H1 (cell line): ENCODE measurements around the gene CASK. TPM values are rescaled to one million over a fixed set of nuclear protein-coding genes. Genes with fewer than 3 reads are reported as not detected.

Source experiments
- CTCF ChIA-PET: fragments of 300-600 bp; sonication (Branson Sonifier 250); formaldehyde crosslinking; loops from one replicate; lab custom pipeline; 2021; ENCODE audit not compliant: partially characterized antibody; lab: Charles Lee
- POLR2A ChIA-PET: fragments of 300-600 bp; sonication (Branson Sonifier 250); formaldehyde crosslinking; loops from one replicate; lab custom pipeline; 2021; ENCODE audit warnings: inconsistent platforms; ENCODE audit not compliant: partially characterized antibody; lab: Charles Lee
- DNase-seq, 2 experiments: peaks; one replicate each; pipeline versions ENCODE4 v3.0.0 to v3.0.0-alpha.2; 2010 to 2022; ENCODE audit warnings: low spot score in 2 of 2, low read depth in 1 of 2, mixed read lengths in 1 of 2
- FAIRE-seq: peaks from 2 replicates; lab custom pipeline; 2011; peaks lifted over from hg19 to GRCh38; lab: Jason Lieb, UNC
- H2AFZ ChIP-seq: 2 replicates; pipeline ENCODE4 v1.8.1; 2012; ENCODE audit warnings: low read length, inconsistent platforms
- H2AK5ac ChIP-seq: 2 replicates; pipeline ENCODE4 v1.6.1; 2013; ENCODE audit warnings: low read depth, low read length
- H2BK120ac ChIP-seq: replicated peaks from 2 replicates; pipeline ENCODE3; 2013; ENCODE audit warnings: low read depth, low read length, inconsistent platforms
- H2BK12ac ChIP-seq: 2 replicates; pipeline ENCODE4 v1.6.1; 2013; ENCODE audit warnings: low read depth, low read length
- H2BK15ac ChIP-seq: 2 replicates; pipeline ENCODE4 v1.6.1; 2013; ENCODE audit warnings: low read length
- H2BK20ac ChIP-seq: 2 replicates; pipeline ENCODE4 v1.6.1; 2013; ENCODE audit warnings: low read length
- H2BK5ac ChIP-seq: 2 replicates; pipeline ENCODE4 v1.6.1; 2013; ENCODE audit warnings: low read depth, low read length
- H3K14ac ChIP-seq: 2 replicates; pipeline ENCODE4 v1.6.1; 2013; ENCODE audit warnings: inconsistent platforms; ENCODE audit not compliant: insufficient read length
- H3K18ac ChIP-seq: 2 replicates; pipeline ENCODE4 v1.6.1; 2013; ENCODE audit warnings: low read length; ENCODE audit errors: extremely low read depth
- H3K23ac ChIP-seq: 2 replicates; pipeline ENCODE4 v1.6.1; 2013; ENCODE audit warnings: inconsistent platforms; ENCODE audit not compliant: insufficient read length
- H3K23me2 ChIP-seq: 2 replicates; pipeline ENCODE4 v1.6.1; 2013; ENCODE audit warnings: low read depth, low read length
- H3K27ac ChIP-seq: 2 replicates; pipeline ENCODE4 v1.6.1; 2011; ENCODE audit warnings: low read depth, low read length, inconsistent platforms
- H3K27me3 ChIP-seq, 4 experiments: replicated peaks in 1 of 4; 1 replicate in 1 of 4; 2 replicates in 3 of 4; pipeline versions ENCODE4 v1.6.1 to v1.8.1; 2011 to 2013; ENCODE audit warnings: low read length in 3 of 4, mild to moderate bottlenecking in 3 of 4, inconsistent platforms in 2 of 4, mixed read lengths in 2 of 4, moderate library complexity in 1 of 4; ENCODE audit not compliant: control insufficient read depth in 3 of 4, insufficient read depth in 3 of 4; ENCODE audit errors: extremely low read depth in 1 of 4
- H3K36me3 ChIP-seq, 4 experiments: 2 replicates each; pipeline versions ENCODE4 v1.6.1 to v1.8.1; 2011 to 2013; ENCODE audit warnings: mild to moderate bottlenecking in 4 of 4, low read length in 3 of 4, moderate library complexity in 2 of 4, control low read depth in 1 of 4, inconsistent platforms in 1 of 4; ENCODE audit not compliant: insufficient read depth in 4 of 4, control insufficient read depth in 2 of 4
- H3K4ac ChIP-seq: replicated peaks from 2 replicates; pipeline ENCODE3; 2013; ENCODE audit warnings: low read length, low read depth, mixed read lengths, inconsistent platforms; ENCODE audit not compliant: insufficient read length
- H3K4me1 ChIP-seq, 4 experiments: replicated peaks in 1 of 4; 1 replicate in 1 of 4; 2 replicates in 3 of 4; pipeline versions ENCODE4 v1.6.1 to v1.8.1; 2011 to 2013; ENCODE audit warnings: low read length in 3 of 4, inconsistent platforms in 2 of 4, mixed read lengths in 1 of 4; ENCODE audit not compliant: insufficient read depth in 4 of 4, control insufficient read depth in 3 of 4
- H3K4me2 ChIP-seq, 2 experiments: 2 replicates each; pipeline versions ENCODE4 v1.6.1 to v1.8.1; 2011 to 2013; ENCODE audit warnings: low read depth in 2 of 2, low read length in 2 of 2, control low read depth in 1 of 2, inconsistent platforms in 1 of 2, mild to moderate bottlenecking in 1 of 2; ENCODE audit not compliant: insufficient read depth in 1 of 2
- H3K4me3 ChIP-seq, 4 experiments: fragments of 200-600, 300-600 bp in 1 of 4; sonication (generic), shearing (Covaris generic), sonication (Bioruptor Twin) in 1 of 4; 2 replicates each; pipeline versions ENCODE4 v1.5.1 to v1.8.1; 2011 to 2016; ENCODE audit warnings: low read length in 4 of 4, low read depth in 3 of 4, control low read depth in 2 of 4, inconsistent platforms in 2 of 4, mild to moderate bottlenecking in 2 of 4, mixed read lengths in 1 of 4, moderate library complexity in 1 of 4; ENCODE audit not compliant: insufficient read depth in 2 of 4; ENCODE audit errors: extremely low read depth in 1 of 4
- H3K56ac ChIP-seq: replicated peaks from 2 replicates; pipeline ENCODE3; 2013; ENCODE audit warnings: low read depth, mild to moderate bottlenecking, mixed read lengths, low read length, inconsistent platforms; ENCODE audit not compliant: insufficient read length
- H3K79me1 ChIP-seq: 2 replicates; pipeline ENCODE4 v1.6.1; 2013; ENCODE audit warnings: low read depth, low read length, control low read depth
- H3K79me2 ChIP-seq, 2 experiments: 2 replicates each; pipeline versions ENCODE4 v1.6.1 to v1.8.1; 2012 to 2013; ENCODE audit warnings: low read length in 2 of 2, mild to moderate bottlenecking in 2 of 2, inconsistent platforms in 1 of 2; ENCODE audit not compliant: insufficient read depth in 2 of 2, control insufficient read depth in 1 of 2
- H3K9ac ChIP-seq, 4 experiments: replicated peaks in 1 of 4; 1 replicate in 1 of 4; 2 replicates in 3 of 4; pipeline versions ENCODE4 v1.6.1 to v1.8.1; 2011 to 2013; ENCODE audit warnings: low read depth in 3 of 4, low read length in 3 of 4, control low read depth in 2 of 4, mild to moderate bottlenecking in 2 of 4, moderate library complexity in 2 of 4, inconsistent platforms in 1 of 4; ENCODE audit errors: extremely low read depth in 1 of 4
- H3K9me3 ChIP-seq, 2 experiments: 2 replicates each; pipeline versions ENCODE4 v1.6.1 to v1.8.1; 2012 to 2013; ENCODE audit warnings: mild to moderate bottlenecking in 2 of 2, moderate library complexity in 2 of 2, control low read depth in 1 of 2, inconsistent platforms in 1 of 2, low read depth in 1 of 2, low read length in 1 of 2, mixed read lengths in 1 of 2; ENCODE audit not compliant: insufficient read depth in 2 of 2
- H4K20me1 ChIP-seq, 2 experiments: replicated peaks in 1 of 2; 2 replicates each; pipeline versions ENCODE3 to v1.8.1; 2011 to 2013; ENCODE audit warnings: inconsistent platforms in 2 of 2, low read length in 2 of 2, mild to moderate bottlenecking in 1 of 2; ENCODE audit not compliant: insufficient read depth in 2 of 2, control insufficient read depth in 1 of 2
- H4K5ac ChIP-seq: 2 replicates; pipeline ENCODE4 v1.6.1; 2013; ENCODE audit warnings: low read length, low read depth, mixed read lengths, inconsistent platforms; ENCODE audit not compliant: insufficient read length
- H4K8ac ChIP-seq: 2 replicates; pipeline ENCODE4 v1.8.0; 2013; ENCODE audit warnings: mild to moderate bottlenecking, moderate library complexity, low read length, inconsistent platforms; ENCODE audit not compliant: insufficient read depth; ENCODE audit errors: extremely low read depth
- H4K91ac ChIP-seq: replicated peaks from 2 replicates; pipeline ENCODE3; 2013; ENCODE audit warnings: low read length, mixed read lengths, inconsistent platforms; ENCODE audit not compliant: insufficient read length
- CHD1 ChIP-seq: IDR thresholded peaks from 2 replicates; pipeline ENCODE4 v1.6.1; 2012; ENCODE audit warnings: low read depth, low read length, improper control_type of control experiment
- CTBP2 ChIP-seq: IDR thresholded peaks from 2 replicates; pipeline ENCODE4 v1.7.0; 2011; ENCODE audit warnings: borderline replicate concordance, mild to moderate bottlenecking, moderate library complexity, mixed read lengths, low read length; ENCODE audit not compliant: insufficient read depth, insufficient read length
- EZH2 ChIP-seq: fragments of 200-600 bp; sonication (generic); IDR thresholded peaks from 2 replicates; pipeline ENCODE4 v1.7.1; 2012; ENCODE audit warnings: low read depth, mild to moderate bottlenecking, moderate library complexity, low read length, inconsistent platforms; ENCODE audit not compliant: severe bottlenecking
- JUN ChIP-seq: IDR thresholded peaks from 2 replicates; pipeline ENCODE4 v1.6.1; 2011; ENCODE audit warnings: low read depth, mild to moderate bottlenecking, improper control_type of control experiment, low read length
- JUND ChIP-seq: IDR thresholded peaks from 2 replicates; pipeline ENCODE4 v1.6.1; 2011; ENCODE audit warnings: mild to moderate bottlenecking, improper control_type of control experiment, low read length
- PHF8 ChIP-seq: fragments of 200-600 bp; sonication (generic); conservative IDR thresholded peaks from 2 replicates; pipeline ENCODE4 v1.7.1; 2012; ENCODE audit warnings: low read depth, mild to moderate bottlenecking, inconsistent platforms, low read length, moderate library complexity
- SAP30 ChIP-seq: fragments of 300-600 bp; sonication (generic); IDR thresholded peaks from 2 replicates; pipeline ENCODE4 v1.7.1; 2012; ENCODE audit warnings: low read length, moderate library complexity, mild to moderate bottlenecking, inconsistent platforms; ENCODE audit not compliant: insufficient read depth, insufficient replicate concordance
- SUZ12 ChIP-seq: fragments of 200-600 bp; sonication (generic); IDR thresholded peaks from 2 replicates; pipeline ENCODE4 v1.6.1; 2012; ENCODE audit warnings: mild to moderate bottlenecking, inconsistent platforms, low read length, moderate library complexity, mixed read lengths
- TCF12 ChIP-seq: IDR thresholded peaks from 2 replicates; pipeline ENCODE4 v1.6.1; 2011; ENCODE audit warnings: low read depth, mild to moderate bottlenecking, low read length
- WGBS, 2 experiments: shearing (Covaris generic) in 1 of 2; methylation state at CpG; one replicate each; pipeline versions ENCODE4 v1.1.6 to v1.1.7; 2013 to 2015; ENCODE audit warnings: low lambda C conversion rate in 2 of 2, mixed read lengths in 2 of 2, inconsistent platforms in 1 of 2, low coverage in 1 of 2, missing lambda C conversion rate in 1 of 2; ENCODE audit not compliant: insufficient replicate concordance in 2 of 2, insufficient coverage in 1 of 2, insufficient read length in 1 of 2; ENCODE audit errors: extremely low coverage in 1 of 2, missing lambda C conversion rate in 1 of 2; 5-methylcytosine and 5-hydroxymethylcytosine counted together
- polyA plus RNA-seq, 7 experiments: library from polyadenylated mRNA; depleted of rRNA in 3 of 7; stranded (reverse) in 5 of 7; unstranded in 2 of 7; fragments of >200 nt in 5 of 7; fragments of 200-250 nt in 2 of 7; gene quantifications; 1 replicate in 5 of 7; 2 replicates in 1 of 7; 4 replicates in 1 of 7; pipeline versions ENCODE4 v1.2.1 to v1.2.3, GENCODE V29; 2011 to 2013; ENCODE audit warnings: missing spikeins in 2 of 7, mixed read lengths in 2 of 7
- total RNA-seq: library from RNA; stranded (reverse); fragmentation: NEBNext Ultra II Directional; extraction: Animal tissue kit (Norgen Biotek cat#: 25700); gene quantifications from 2 replicates; pipeline ENCODE4 v1.2.1, GENCODE V29; 2021

The CASK gene
- total and polyA plus RNA-seq, 2 of the 8 experiments (the other 6 are each of a cell fraction or from before 2014, with no cell fraction given): 21.6 to 55.1 TPM

GRCh38 chrX:41630091-41630490 lies 293.3 kb downstream of the CASK start:
- Histone ChIP-seq H3K4me3 (no peak overlapping the region), H2BK20ac (no peak overlapping the region), H2BK5ac (no peak overlapping the region), H3K79me1 (no peaks in the 10 kb centered on the region), H3K23ac (no peak overlapping the region), H3K27ac (no peak overlapping the region), H3K4me2 (no peak overlapping the region), H3K4ac (no peak overlapping the region), H3K36me3 (peaks cover 0 to 2% (median 0%) of the 10 kb centered on the region in 4 experiments; a peak in 3 of 8 replicates), H3K23me2 (no peaks in the 10 kb centered on the region), H2AFZ (no peak overlapping the region), H3K9ac (no peak overlapping the region), H3K79me2 (no peaks in the 10 kb centered on the region), H3K18ac (no peak overlapping the region), H3K9me3 (no peaks in the 10 kb centered on the region), H4K8ac (no peak overlapping the region), H2BK15ac (no peak overlapping the region), H2AK5ac (no peak overlapping the region), H3K14ac (no peak overlapping the region), H4K91ac (no peak overlapping the region), H2BK12ac (no peak overlapping the region), H2BK120ac (no peak overlapping the region), H3K27me3 (no peaks in the 10 kb centered on the region), H4K5ac (no peak overlapping the region), H3K4me1 (0 out of 7 replicates have a peak, but pooled peaks cover 0 to 2% (median 0%) of the 10 kb centered on the region in 4 experiments), H3K56ac (no peak overlapping the region), H4K20me1 (no peaks in the 10 kb centered on the region)
- ChIA-PET CTCF (no interaction called here), POLR2A (no interaction called here)
- no peak for TF ChIP-seq TCF12
- no peak for TF ChIP-seq EZH2
- no peak for TF ChIP-seq SUZ12
- no peak for TF ChIP-seq PHF8
- no peak for TF ChIP-seq JUN
- TF ChIP-seq JUND: no peak
- TF ChIP-seq CHD1: no peak
- TF ChIP-seq CTBP2: no peak
- no peak for TF ChIP-seq SAP30
- FAIRE-seq: no peak
- WGBS, 2 experiments: 85% methylated on average over 2 of the region's 2 CpGs; no CpG with 5 or more reads in 1 of the 2 experiments
- no peak for DNase-seq
